K562 (cell line): ENCODE data around the gene LEPROT. TPM values are rescaled to one million over a fixed set of nuclear protein-coding genes. Genes with fewer than 3 reads are reported as not detected.

Experiments
- BACH1 ChIP-seq: fragments of 200-800 bp; sonication (Bioruptor generic); IDR thresholded peaks from 2 replicates; pipeline ENCODE4 v1.6.1; 2016; ENCODE audit warnings: missing genetic modification characterization, missing compliant biosample characterization
- CBFB ChIP-seq: sonication (generic); formaldehyde crosslinking; IDR thresholded peaks from 2 replicates; pipeline ENCODE4 v1.4.0; 2020; ENCODE audit warnings: mild to moderate bottlenecking, missing genetic modification reagents
- CBX1 ChIP-seq: sonication (generic); IDR thresholded peaks from 2 replicates; pipeline ENCODE4 v1.6.1; 2016; ENCODE audit warnings: antibody characterized with exemption, low read depth, mild to moderate bottlenecking
- CC2D1A ChIP-seq: fragments of 450-650 bp; IDR thresholded peaks from 2 replicates; pipeline ENCODE4 v1.6.1; 2017; ENCODE audit warnings: mild to moderate bottlenecking
- CEBPZ ChIP-seq: fragments of 150-350 bp; IDR thresholded peaks from 2 replicates; pipeline ENCODE4 v1.6.1; 2014; ENCODE audit warnings: low read depth, mild to moderate bottlenecking, low read length, borderline replicate concordance
- HCFC1 ChIP-seq: IDR thresholded peaks from 2 replicates; pipeline ENCODE4 v1.6.1; 2012; ENCODE audit warnings: low read depth, low read length, improper control_type of control experiment
- MCM5 ChIP-seq: fragments of 450-650 bp; IDR thresholded peaks from 2 replicates; pipeline ENCODE4 v1.6.1; 2016; ENCODE audit warnings: low read depth
- MYBL2 ChIP-seq, 2 experiments: fragments of 450-650 bp in 1 of 2; sonication (generic) in 1 of 2; formaldehyde crosslinking in 1 of 2; IDR thresholded peaks; 2 replicates each; pipeline versions ENCODE4 v1.6.1 to v1.8.1; 2017 to 2022; ENCODE audit warnings: borderline replicate concordance in 1 of 2, inconsistent platforms in 1 of 2, low read depth in 1 of 2, mild to moderate bottlenecking in 1 of 2, missing genetic modification reagents in 1 of 2, moderate library complexity in 1 of 2
- POLR2G ChIP-seq: fragments of 200-400 bp; formaldehyde crosslinking; IDR thresholded peaks from 2 replicates; pipeline ENCODE4 v1.6.1; 2017; ENCODE audit warnings: low read depth, mild to moderate bottlenecking, antibody characterized with exemption, low read length, moderate library complexity
- SMARCA5 ChIP-seq: fragments of 450-650 bp; IDR thresholded peaks from 2 replicates; pipeline ENCODE4 v1.6.1; 2016
- ZNF133 ChIP-seq: fragments of 250-450 bp; sonication (Bioruptor Pico); IDR thresholded peaks from 2 replicates; pipeline ENCODE4 v1.4.0; 2020; ENCODE audit warnings: mild to moderate bottlenecking
- ZNF232 ChIP-seq: sonication (generic); formaldehyde crosslinking; IDR thresholded peaks from 2 replicates; pipeline ENCODE4 v1.8.0; 2022; ENCODE audit warnings: mild to moderate bottlenecking, missing genetic modification reagents
- ZNF407 ChIP-seq: fragments of 450-650 bp; IDR thresholded peaks from 2 replicates; pipeline ENCODE4 v1.6.1; 2016; ENCODE audit warnings: low read depth
- ZNF695 ChIP-seq: fragments of 450-650 bp; formaldehyde crosslinking; IDR thresholded peaks from 2 replicates; pipeline ENCODE4 v1.4.0; 2020; ENCODE audit warnings: mild to moderate bottlenecking, moderate library complexity
- ZSCAN29 ChIP-seq: fragments of 450-650 bp; IDR thresholded peaks from 2 replicates; pipeline ENCODE4 v1.6.1; 2017
- polyA plus RNA-seq, 8 experiments: library from polyadenylated mRNA; depleted of rRNA in 4 of 8; stranded (reverse) in 5 of 8; unstranded in 3 of 8; fragments of >200 nt; fragmentation: Nextera tagmentation in 2 of 8; fragmentation: Illumina TruSeq in 1 of 8; extraction: Ambion mirVana in 2 of 8; extraction: Trizol in 1 of 8; gene quantifications; 2 replicates each; pipeline versions ENCODE4 v1.2.1 to v1.2.3, GENCODE V29; 2011 to 2014; ENCODE audit warnings: inconsistent platforms in 1 of 8, missing spikeins in 1 of 8
- total RNA-seq, 7 experiments: library from RNA; depleted of rRNA in 6 of 7; stranded (reverse); fragments of >200 nt in 6 of 7; fragmentation: Illumina TruSeq in 2 of 7; extraction: Trizol in 2 of 7; gene quantifications; 2 replicates each; pipeline versions ENCODE4 v1.2.1 to v1.2.3, GENCODE V29; 2011 to 2021; ENCODE audit warnings: low replicate concordance in 1 of 7
- TF ChIP-seq, protein P1 (sequence below): IDR thresholded peaks from 3 replicates; pipeline ENCODE4 v1.6.1; 2011; ENCODE audit warnings: borderline replicate concordance, mild to moderate bottlenecking; ENCODE audit not compliant: insufficient read length, insufficient read depth

LEPROT gene
- total and polyA plus RNA-seq, 9 of the 15 experiments (the other 6 are each of a cell fraction or from before 2014, with no cell fraction given) = 28.1 to 97.5 (median 45.8) TPM

DNA sequence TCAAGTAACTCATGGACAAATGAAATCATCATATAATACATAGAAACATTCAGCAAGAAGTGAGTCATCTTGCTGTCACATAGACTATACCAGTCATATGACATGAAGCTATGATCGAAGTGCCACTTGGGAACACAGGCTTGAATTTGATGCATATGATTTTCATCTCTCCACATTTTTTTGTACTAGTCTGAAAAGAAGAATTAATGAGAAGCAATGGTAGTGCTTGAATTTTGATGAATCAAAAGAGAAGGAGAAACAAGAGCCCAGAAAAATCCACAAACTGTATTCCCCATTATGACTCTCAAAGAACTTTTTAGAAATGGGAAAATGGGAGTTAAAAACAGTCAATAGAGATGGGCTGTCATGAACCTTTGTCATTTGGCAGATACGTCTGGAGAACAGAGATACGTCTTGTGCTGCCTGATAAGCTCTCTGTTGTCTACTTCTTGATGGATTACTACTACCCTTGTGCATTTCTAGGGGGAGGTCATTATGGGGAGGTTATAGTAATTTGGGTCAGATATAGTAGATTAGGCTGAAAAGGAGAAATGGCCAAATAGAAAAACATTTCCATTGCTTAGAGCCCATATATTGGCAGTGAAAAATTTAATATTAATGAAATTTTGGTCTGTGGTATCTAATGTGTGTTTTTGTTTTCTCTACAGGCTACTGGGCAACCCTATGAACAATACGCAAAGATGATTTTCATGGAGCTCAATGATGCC, 8.0 kb upstream of the LEPROT start (continued):
- TF ChIP-seq, protein P1, sequence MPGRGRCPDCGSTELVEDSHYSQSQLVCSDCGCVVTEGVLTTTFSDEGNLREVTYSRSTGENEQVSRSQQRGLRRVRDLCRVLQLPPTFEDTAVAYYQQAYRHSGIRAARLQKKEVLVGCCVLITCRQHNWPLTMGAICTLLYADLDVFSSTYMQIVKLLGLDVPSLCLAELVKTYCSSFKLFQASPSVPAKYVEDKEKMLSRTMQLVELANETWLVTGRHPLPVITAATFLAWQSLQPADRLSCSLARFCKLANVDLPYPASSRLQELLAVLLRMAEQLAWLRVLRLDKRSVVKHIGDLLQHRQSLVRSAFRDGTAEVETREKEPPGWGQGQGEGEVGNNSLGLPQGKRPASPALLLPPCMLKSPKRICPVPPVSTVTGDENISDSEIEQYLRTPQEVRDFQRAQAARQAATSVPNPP = no peak
- TF ChIP-seq BACH1 (tag) = no peak
- TF ChIP-seq MYBL2 (IDR thresholded peaks at IDR 0.05; ENCODE audit: low read depth) = no peak
- no peak for TF ChIP-seq MYBL2 (CRISPR knock-in tag; IDR thresholded peaks at IDR 0.05; ENCODE audit: borderline replicate concordance)
- no peak for TF ChIP-seq ZNF407
- no peak for TF ChIP-seq CBX1
- no peak for TF ChIP-seq CEBPZ
- no peak for TF ChIP-seq SMARCA5
- no peak for TF ChIP-seq ZNF695 (CRISPR knock-in tag)
- no peak for TF ChIP-seq HCFC1
- TF ChIP-seq ZNF232 (CRISPR knock-in tag) = no peak
- TF ChIP-seq MCM5 = no peak
- no peak for TF ChIP-seq ZNF133 (CRISPR knock-in tag)
- no peak for TF ChIP-seq CBFB (CRISPR knock-in tag)
- TF ChIP-seq POLR2G = no peak
- TF ChIP-seq ZSCAN29 = no peak
- peak; percentile 98 for TF ChIP-seq CC2D1A
